Breast epithelium (tissue), 3 donors: ENCODE data around the gene ASTL.

Experiments used
- POLR2A ChIP-seq: fragments of 450-650 bp; IDR thresholded peaks from one replicate; pipeline ENCODE4 v1.6.1; 2016; ENCODE audit warnings: antibody characterized with exemption, mild to moderate bottlenecking, moderate library complexity
- POLR2AphosphoS5 ChIP-seq, 3 donors: sonication (generic); formaldehyde crosslinking; IDR thresholded peaks; one replicate each; pipeline ENCODE4 v1.6.1; 2017; ENCODE audit warnings: antibody characterized with exemption in 3 of 3
- TF ChIP-seq, protein P1 (sequence below), 3 donors: fragments of 450-650 bp; IDR thresholded peaks; one replicate each; pipeline ENCODE4 v1.5.1; 2016 to 2017; ENCODE audit warnings: antibody characterized with exemption in 3 of 3, mild to moderate bottlenecking in 3 of 3, moderate library complexity in 3 of 3

DNA sequence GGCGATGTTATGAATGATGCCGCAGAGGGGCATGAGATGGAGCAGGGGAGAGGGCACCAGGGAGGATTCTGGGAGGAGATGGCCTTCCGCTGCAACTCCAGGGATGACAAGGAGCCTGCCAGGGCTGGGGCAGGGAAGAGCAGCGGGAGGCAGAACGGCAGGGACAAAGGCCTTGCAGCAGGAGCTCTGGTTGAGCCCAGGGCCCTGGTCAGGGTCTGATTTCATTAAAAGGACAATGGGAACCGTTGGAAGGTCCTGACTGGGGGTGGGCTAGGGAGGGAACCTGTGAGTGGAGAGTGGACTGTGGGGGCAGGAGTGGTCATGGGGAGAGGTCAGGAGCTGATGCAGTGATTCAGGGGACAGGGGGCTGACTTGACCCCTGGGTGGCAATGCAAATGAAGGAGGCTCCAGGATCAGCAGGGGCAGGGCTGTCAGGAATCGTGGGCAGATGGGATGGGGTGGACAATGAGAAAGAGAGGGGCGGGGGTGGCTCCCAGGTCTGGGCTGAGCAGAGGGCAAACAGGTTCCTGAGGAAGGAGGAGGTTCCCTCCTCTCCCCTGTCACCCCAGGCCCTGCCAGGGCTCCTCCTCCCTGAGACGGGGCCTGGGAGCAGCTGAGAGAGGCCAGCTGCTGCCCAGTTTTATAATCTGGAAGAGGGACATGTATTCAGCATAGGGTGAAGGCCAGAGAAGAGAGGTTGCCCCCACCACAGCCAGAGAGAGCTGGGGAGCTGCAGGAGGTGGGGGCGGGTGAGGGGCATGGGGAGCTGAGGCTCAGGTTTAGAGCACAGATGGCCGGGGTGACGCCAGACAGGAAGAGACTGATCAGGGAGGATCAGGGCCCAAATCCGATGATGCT lies 14.2 kb upstream of the ASTL start:
- TF ChIP-seq POLR2A (no peak), POLR2AphosphoS5 (IDR thresholded peaks at IDR 0.05) (no peak)
- TF ChIP-seq, protein P1, sequence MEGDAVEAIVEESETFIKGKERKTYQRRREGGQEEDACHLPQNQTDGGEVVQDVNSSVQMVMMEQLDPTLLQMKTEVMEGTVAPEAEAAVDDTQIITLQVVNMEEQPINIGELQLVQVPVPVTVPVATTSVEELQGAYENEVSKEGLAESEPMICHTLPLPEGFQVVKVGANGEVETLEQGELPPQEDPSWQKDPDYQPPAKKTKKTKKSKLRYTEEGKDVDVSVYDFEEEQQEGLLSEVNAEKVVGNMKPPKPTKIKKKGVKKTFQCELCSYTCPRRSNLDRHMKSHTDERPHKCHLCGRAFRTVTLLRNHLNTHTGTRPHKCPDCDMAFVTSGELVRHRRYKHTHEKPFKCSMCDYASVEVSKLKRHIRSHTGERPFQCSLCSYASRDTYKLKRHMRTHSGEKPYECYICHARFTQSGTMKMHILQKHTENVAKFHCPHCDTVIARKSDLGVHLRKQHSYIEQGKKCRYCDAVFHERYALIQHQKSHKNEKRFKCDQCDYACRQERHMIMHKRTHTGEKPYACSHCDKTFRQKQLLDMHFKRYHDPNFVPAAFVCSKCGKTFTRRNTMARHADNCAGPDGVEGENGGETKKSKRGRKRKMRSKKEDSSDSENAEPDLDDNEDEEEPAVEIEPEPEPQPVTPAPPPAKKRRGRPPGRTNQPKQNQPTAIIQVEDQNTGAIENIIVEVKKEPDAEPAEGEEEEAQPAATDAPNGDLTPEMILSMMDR (IDR thresholded peaks at IDR 0.05): no peak
